ENCODE data around the gene GCGR. TPM values are rescaled to one million over a fixed set of nuclear protein-coding genes. Genes with fewer than 3 reads are reported as not detected.

The GCGR gene
- total and polyA plus RNA-seq, 2 donors (not counting 1 experiment from before 2014, with no cell fraction given), result not detected

DNA sequence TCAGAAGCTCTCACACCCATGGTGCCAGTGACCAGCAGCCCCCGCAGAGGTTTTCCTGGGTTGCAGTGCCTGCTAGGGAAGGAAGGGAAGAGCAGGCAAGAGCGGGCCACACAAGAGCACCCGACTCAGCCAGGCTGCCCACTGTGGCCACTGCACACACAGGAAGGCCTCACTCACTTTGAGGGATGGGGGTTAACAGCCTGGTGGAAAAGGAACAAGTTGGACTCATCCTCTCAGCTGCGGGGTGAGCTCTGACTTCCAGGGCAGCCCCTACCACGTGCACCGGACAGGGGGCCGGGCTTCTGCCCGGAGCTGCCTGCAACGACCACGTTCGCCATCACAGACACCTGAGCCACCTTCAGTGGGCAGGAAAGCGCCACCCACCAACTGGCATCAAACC, 48.3 kb downstream of the GCGR start:
- H3K27ac ChIP-seq (ENCODE audit: insufficient read depth, low read length), result no peak overlapping the region
- no peaks in the 10 kb centered on the region for H3K9me3 ChIP-seq (ENCODE audit: control insufficient read depth, insufficient read depth, low read depth, low read length)
- H3K4me1 ChIP-seq (ENCODE audit: control insufficient read depth, extremely low read depth, insufficient read depth, low read length), result peaks cover 5% of the 10 kb centered on the region
- peaks cover 37% of the 10 kb centered on the region for H3K36me3 ChIP-seq (ENCODE audit: control insufficient read depth, insufficient read depth, low read length)
- DNase-seq (ENCODE audit: low read depth in 2 of 2), result no peak
- no peak overlapping the region for H3K9ac ChIP-seq (ENCODE audit: insufficient read depth, low read length)
- no peaks in the 10 kb centered on the region for H3K27me3 ChIP-seq (ENCODE audit: control insufficient read depth, insufficient read depth, low read length)
- H2AFZ ChIP-seq (ENCODE audit: low read length), result no peak overlapping the region
- H4K20me1 ChIP-seq (ENCODE audit: control insufficient read depth, extremely low read depth, insufficient read depth, low read length), result no peaks in the 10 kb centered on the region
- TF ChIP-seq, protein P1, sequence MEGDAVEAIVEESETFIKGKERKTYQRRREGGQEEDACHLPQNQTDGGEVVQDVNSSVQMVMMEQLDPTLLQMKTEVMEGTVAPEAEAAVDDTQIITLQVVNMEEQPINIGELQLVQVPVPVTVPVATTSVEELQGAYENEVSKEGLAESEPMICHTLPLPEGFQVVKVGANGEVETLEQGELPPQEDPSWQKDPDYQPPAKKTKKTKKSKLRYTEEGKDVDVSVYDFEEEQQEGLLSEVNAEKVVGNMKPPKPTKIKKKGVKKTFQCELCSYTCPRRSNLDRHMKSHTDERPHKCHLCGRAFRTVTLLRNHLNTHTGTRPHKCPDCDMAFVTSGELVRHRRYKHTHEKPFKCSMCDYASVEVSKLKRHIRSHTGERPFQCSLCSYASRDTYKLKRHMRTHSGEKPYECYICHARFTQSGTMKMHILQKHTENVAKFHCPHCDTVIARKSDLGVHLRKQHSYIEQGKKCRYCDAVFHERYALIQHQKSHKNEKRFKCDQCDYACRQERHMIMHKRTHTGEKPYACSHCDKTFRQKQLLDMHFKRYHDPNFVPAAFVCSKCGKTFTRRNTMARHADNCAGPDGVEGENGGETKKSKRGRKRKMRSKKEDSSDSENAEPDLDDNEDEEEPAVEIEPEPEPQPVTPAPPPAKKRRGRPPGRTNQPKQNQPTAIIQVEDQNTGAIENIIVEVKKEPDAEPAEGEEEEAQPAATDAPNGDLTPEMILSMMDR (conservative IDR thresholded peaks at IDR 0.05 in 1 of 2, IDR thresholded peaks at IDR 0.05 in 1 of 2; ENCODE audit: low read depth in 1 of 2, low read length in 2 of 2), result no peak
- TF ChIP-seq EZH2 (IDR thresholded peaks at IDR 0.05; ENCODE audit: low read length, missing control alignments), result no peak
- no peak overlapping the region for H3K4me2 ChIP-seq (ENCODE audit: extremely low read depth, insufficient read depth, low read length)
- peaks cover 48% of the 10 kb centered on the region for H3K79me2 ChIP-seq (ENCODE audit: control insufficient read depth, insufficient read depth, low read length)
- no peak overlapping the region for H3K4me3 ChIP-seq (replicated peaks in 1 of 4; ENCODE audit: control extremely low read depth in 1 of 4, insufficient read depth in 1 of 4, low read depth in 3 of 4, low read length in 4 of 4)

DNA sequence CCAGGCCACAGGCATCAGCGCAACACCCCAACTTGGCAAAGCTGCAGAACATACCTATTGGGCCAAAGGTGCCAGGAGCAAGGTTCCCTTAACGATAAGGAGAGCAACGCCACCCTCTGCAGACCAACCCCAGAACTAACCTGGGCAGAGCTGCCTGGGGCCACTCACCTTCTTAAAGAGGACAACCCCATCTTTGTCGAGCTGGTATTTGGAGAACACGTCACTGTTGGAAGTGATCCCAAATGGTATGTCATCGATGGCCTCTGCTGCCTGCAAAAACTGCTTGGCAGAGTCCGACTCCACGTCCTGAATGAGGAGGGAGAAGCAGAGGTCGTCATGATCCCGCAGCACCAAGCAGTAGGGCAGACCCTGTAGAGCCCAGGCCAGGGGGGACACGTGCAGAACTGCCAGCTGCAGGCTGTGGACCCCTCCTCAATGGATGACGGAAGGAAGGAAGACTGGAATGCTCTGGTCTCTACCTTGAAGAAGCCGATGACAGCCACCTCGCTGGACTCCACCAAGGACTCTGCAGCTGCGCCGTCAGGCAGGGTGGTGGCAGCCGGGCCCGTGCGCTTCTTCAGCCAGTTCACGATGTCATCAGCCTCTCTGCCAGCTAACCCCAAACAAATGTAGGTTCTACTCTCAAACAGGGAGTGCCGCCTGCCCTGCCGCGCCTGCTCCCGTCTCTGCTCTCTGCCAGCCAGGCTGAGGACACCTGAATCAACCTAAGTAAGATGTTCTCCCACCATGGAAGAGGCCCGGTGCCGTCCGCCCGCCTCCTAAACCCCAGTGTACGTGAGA, 51.2 kb downstream of the GCGR start:
- Histone ChIP-seq H3K4me2 (ENCODE audit: extremely low read depth, insufficient read depth, low read length) (peak overlapping the region; percentile 0), H3K4me1 (ENCODE audit: control insufficient read depth, extremely low read depth, insufficient read depth, low read length) (peaks cover 18% of the 10 kb centered on the region), H3K36me3 (ENCODE audit: control insufficient read depth, insufficient read depth, low read length) (peaks cover 47% of the 10 kb centered on the region), H3K9me3 (ENCODE audit: control insufficient read depth, insufficient read depth, low read depth, low read length) (no peaks in the 10 kb centered on the region), H3K9ac (ENCODE audit: insufficient read depth, low read length) (no peak overlapping the region), H3K4me3 (replicated peaks in 1 of 4; ENCODE audit: control extremely low read depth in 1 of 4, insufficient read depth in 1 of 4, low read depth in 3 of 4, low read length in 4 of 4) (no peak overlapping the region), H4K20me1 (ENCODE audit: control insufficient read depth, extremely low read depth, insufficient read depth, low read length) (no peaks in the 10 kb centered on the region), H3K79me2 (ENCODE audit: control insufficient read depth, insufficient read depth, low read length) (peaks cover 78% of the 10 kb centered on the region), H3K27ac (ENCODE audit: insufficient read depth, low read length) (no peak overlapping the region), H3K27me3 (ENCODE audit: control insufficient read depth, insufficient read depth, low read length) (no peaks in the 10 kb centered on the region), H2AFZ (ENCODE audit: low read length) (no peak overlapping the region)
- TF ChIP-seq EZH2 (IDR thresholded peaks at IDR 0.05; ENCODE audit: low read length, missing control alignments), result no peak
- TF ChIP-seq, protein P1 (conservative IDR thresholded peaks at IDR 0.05 in 1 of 2, IDR thresholded peaks at IDR 0.05 in 1 of 2; ENCODE audit: low read depth in 1 of 2, low read length in 2 of 2), result no peak
- peak in 1 of 2 donors; percentile 28 for DNase-seq (ENCODE audit: low read depth in 2 of 2)

DNA sequence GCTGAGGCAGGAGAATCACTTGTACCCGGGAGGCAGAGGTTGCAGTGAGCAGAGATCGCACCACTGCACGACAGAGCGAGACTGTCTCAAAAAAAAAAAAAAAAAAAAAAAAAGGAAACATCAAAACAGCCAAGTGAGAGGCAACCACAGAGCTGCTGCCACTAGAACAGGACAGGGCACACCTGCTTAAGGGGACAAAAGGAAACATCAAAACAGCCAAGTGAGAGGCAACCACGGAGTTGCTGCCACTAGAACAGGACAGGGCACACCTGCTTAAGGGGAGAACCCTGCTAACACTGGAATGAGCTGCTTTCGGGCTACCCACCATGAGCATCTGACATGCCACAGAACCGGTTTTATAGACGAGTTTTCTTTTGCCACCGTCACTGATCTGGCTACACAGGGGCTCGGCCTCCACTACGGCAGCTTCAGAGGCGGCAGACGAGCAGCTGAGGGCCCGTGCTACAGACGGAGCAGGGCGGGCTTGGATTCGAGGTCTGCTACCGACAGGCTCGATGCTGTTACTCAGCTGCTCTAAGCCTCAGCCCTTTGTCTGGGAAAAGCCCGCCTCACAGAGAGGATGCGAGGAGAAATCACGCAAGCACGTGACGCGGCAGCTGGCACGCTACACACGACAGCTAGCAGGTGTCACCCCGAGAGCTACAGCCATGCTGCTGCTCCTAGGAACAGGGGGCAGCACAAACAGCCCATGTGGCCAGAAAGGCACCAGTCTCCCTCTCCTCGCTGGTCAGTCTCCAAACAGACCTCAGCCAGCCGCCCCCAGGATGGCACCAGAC, 54.4 kb downstream of the GCGR start:
- no peaks in the 10 kb centered on the region for H3K27me3 ChIP-seq (ENCODE audit: control insufficient read depth, insufficient read depth, low read length)
- peak overlapping the region; percentile 36 for H3K9ac ChIP-seq (ENCODE audit: insufficient read depth, low read length)
- H3K4me3 ChIP-seq (replicated peaks in 1 of 4; ENCODE audit: control extremely low read depth in 1 of 4, insufficient read depth in 1 of 4, low read depth in 3 of 4, low read length in 4 of 4), result peak overlapping the region; percentile 77 to 100 (median 97)
- peak overlapping the region; percentile 2 for H3K27ac ChIP-seq (ENCODE audit: insufficient read depth, low read length)
- DNase-seq (ENCODE audit: low read depth in 2 of 2), result no peak
- no peak for TF ChIP-seq EZH2 (IDR thresholded peaks at IDR 0.05; ENCODE audit: low read length, missing control alignments)
- TF ChIP-seq, protein P1 (conservative IDR thresholded peaks at IDR 0.05 in 1 of 2, IDR thresholded peaks at IDR 0.05 in 1 of 2; ENCODE audit: low read depth in 1 of 2, low read length in 2 of 2), result no peak
- H2AFZ ChIP-seq (ENCODE audit: low read length), result no peak overlapping the region
- peak overlapping the region; percentile 100 for H3K4me2 ChIP-seq (ENCODE audit: extremely low read depth, insufficient read depth, low read length)
- H3K4me1 ChIP-seq (ENCODE audit: control insufficient read depth, extremely low read depth, insufficient read depth, low read length), result peaks cover 23% of the 10 kb centered on the region
- peaks cover 78% of the 10 kb centered on the region for H3K79me2 ChIP-seq (ENCODE audit: control insufficient read depth, insufficient read depth, low read length)
- peaks cover 34% of the 10 kb centered on the region for H3K36me3 ChIP-seq (ENCODE audit: control insufficient read depth, insufficient read depth, low read length)
- H3K9me3 ChIP-seq (ENCODE audit: control insufficient read depth, insufficient read depth, low read depth, low read length), result no peaks in the 10 kb centered on the region
- H4K20me1 ChIP-seq (ENCODE audit: control insufficient read depth, extremely low read depth, insufficient read depth, low read length), result no peaks in the 10 kb centered on the region
